PC-3 (cell line): Measurements from ENCODE around the gene ANKFN1.

Experiments
- CTCF ChIP-seq: fragments of 300-600 bp; sonication (generic); conservative IDR thresholded peaks from 2 replicates; pipeline ENCODE4 v1.5.1; 2017; ENCODE audit warnings: antibody characterized with exemption, low read depth, mild to moderate bottlenecking, low read length
- EZH2 ChIP-seq: fragments of 300-600 bp; sonication (generic); IDR thresholded peaks from one replicate; pipeline ENCODE4 v1.6.1; 2017; ENCODE audit warnings: antibody characterized with exemption, mild to moderate bottlenecking, low read length; ENCODE audit not compliant: unreplicated experiment
- EZH2phosphoT487 ChIP-seq: fragments of 300-600 bp; sonication (generic); IDR thresholded peaks from 2 replicates; pipeline ENCODE4 v1.6.1; 2018; ENCODE audit warnings: mild to moderate bottlenecking, antibody characterized with exemption, low read length, borderline replicate concordance

- TF ChIP-seq CTCF (no peak), EZH2phosphoT487 (no peak), EZH2 (no peak)
Measured at GRCh38 chr17:56182081-56182480, 28.8 kb downstream of the ANKFN1 start.
